Activated naive CD8-positive, alpha-beta T cell treated with anti-CD3 and anti-CD28 coated beads, Interleukin-2, amount 10 ng/mL, durations not matched to agents 7 days and 5 days (primary cell): ENCODE results near the gene BMP10. TPM values are rescaled to one million over a fixed set of nuclear protein-coding genes. Genes with fewer than 3 reads are reported as not detected.

Source experiments
- ATAC-seq: fragments of 150-1000 bp; cut with Tn5 transposase; one replicate; pipeline ENCODE4 v1.10.0; 2021; ENCODE audit warnings: low read depth, moderate library complexity
- POLR2A ChIA-PET: fragments of 350-600 bp; sonication (Branson Sonifier 250); formaldehyde crosslinking; loops from one replicate; lab custom pipeline; 2021; ENCODE audit warnings: antibody characterized with exemption; lab: Charles Lee
- DNase-seq: peaks from one replicate; pipeline ENCODE4 v3.0.0; 2021
- H3K27ac Mint-ChIP-seq: one replicate; pipeline ENCODE4 v1.8.0; 2022; ENCODE audit warnings: mild to moderate bottlenecking, mixed read lengths
- H3K27me3 Mint-ChIP-seq: one replicate; pipeline ENCODE4 v1.8.0; 2022; ENCODE audit warnings: mild to moderate bottlenecking, moderate library complexity, mixed read lengths
- H3K36me3 Mint-ChIP-seq: one replicate; pipeline ENCODE4 v1.8.0; 2021; ENCODE audit warnings: mild to moderate bottlenecking, mixed read lengths
- H3K4me1 Mint-ChIP-seq: one replicate; pipeline ENCODE4 v1.8.0; 2021; ENCODE audit warnings: mixed read lengths
- H3K4me3 Mint-ChIP-seq: one replicate; pipeline ENCODE4 v1.8.0; 2022; ENCODE audit warnings: mild to moderate bottlenecking, moderate library complexity, mixed read lengths
- H3K9me3 Mint-ChIP-seq: one replicate; pipeline ENCODE4 v1.8.0; 2021; ENCODE audit warnings: mixed read lengths
- total RNA-seq, 2 experiments: library from RNA; stranded (reverse); gene quantifications; one replicate each; pipeline ENCODE4 v1.2.3, GENCODE V29; 2021

Gene BMP10
- total RNA-seq, 2 experiments from 2014 or later, result not detected

DNA sequence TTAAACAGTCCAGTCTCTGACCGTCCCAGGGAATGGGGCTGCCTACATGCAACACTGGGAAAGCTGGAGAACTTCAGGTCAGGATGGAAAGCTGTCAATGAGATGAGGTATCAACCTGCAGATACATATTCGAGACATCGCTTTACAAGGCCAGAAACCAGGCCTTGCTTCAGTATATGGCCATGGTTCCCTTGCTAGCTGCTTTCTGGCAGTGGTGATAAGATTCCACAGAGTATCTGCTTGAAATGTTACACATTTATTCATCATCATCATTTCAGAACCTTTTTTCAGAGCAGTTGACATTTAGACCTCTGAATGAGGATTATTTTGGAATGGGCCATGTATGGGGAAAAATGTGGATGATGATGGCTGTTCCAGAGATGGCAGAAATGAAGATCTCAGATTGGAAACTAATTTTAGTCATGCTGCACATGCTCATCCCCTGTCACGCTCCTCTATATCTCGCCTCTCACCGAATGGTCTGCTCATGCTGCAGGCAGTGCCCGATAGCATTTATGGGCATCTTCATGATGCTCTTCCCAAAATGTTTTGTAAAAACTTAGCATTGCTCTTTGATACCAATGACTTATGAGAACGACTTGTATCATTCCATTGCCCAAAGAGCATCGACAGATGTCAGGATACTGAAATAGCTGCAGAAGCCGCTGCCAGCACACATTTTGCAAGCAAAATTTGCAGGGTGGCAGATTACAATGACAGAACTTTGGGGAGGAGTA, 14.0 kb upstream of the BMP10 start:
- Mint-ChIP-seq H3K27me3 (peaks cover 18% of the 10 kb centered on the region), H3K4me3 (no peak overlapping the region), H3K9me3 (no peaks in the 10 kb centered on the region), H3K36me3 (no peaks in the 10 kb centered on the region), H3K27ac (no peak overlapping the region), H3K4me1 (no peaks in the 10 kb centered on the region)
- no peak for DNase-seq
- POLR2A ChIA-PET, result no interaction called here
- ATAC-seq, result no peak

DNA sequence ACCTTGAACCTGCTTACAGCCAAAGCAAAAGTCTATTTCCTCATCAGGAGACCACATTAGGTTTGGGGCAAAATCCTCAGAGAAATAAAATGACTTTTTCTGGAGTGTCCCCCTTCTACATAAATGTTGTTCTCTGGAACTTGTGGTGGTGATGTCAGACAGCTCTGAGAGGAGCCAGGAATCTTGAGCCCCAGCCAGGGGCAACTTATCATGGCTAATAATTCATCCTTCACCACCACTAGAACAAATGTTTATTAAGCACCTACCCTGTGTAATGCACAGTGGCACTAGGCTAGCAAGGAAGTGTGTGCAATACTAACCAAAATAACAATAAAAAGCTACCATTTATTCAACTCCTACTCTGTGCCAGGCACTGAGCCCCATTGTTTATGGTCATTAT, 9.0 kb upstream of the BMP10 start:
- peaks cover 23% of the 10 kb centered on the region for H3K27me3 Mint-ChIP-seq
- ATAC-seq, result no peak
- DNase-seq, result no peak
- POLR2A ChIA-PET, result interaction anchor here (0.7 kb wide), 1 partner anchor 187 kb away, joined by 4 read pairs; no protein-coding TSS in a partner anchor
- H3K9me3 Mint-ChIP-seq, result no peaks in the 10 kb centered on the region
- H3K36me3 Mint-ChIP-seq, result no peaks in the 10 kb centered on the region
- no peaks in the 10 kb centered on the region for H3K4me1 Mint-ChIP-seq
- no peak overlapping the region for H3K27ac Mint-ChIP-seq
- H3K4me3 Mint-ChIP-seq, result no peak overlapping the region

DNA sequence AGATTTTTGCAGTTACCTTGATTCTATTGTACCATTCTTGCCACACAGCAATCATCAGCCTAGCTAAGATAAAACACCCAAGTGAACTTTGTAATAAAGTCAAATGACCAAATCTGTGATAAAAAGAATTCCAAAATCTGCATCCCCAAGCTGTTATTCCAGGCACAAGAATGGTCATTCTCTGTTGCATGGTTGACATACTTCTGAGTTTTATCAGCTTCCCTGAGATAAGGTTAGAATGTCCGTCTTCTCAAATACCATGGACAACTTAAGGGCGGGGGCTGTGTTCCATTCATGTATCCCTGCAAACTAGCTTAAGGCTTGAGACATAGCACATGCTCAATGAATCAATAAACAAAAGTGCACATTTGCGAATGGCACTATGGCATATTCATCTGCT, 8.1 kb upstream of the BMP10 start:
- Mint-ChIP-seq H3K9me3 (no peaks in the 10 kb centered on the region), H3K27me3 (peaks cover 23% of the 10 kb centered on the region), H3K36me3 (no peaks in the 10 kb centered on the region), H3K27ac (no peak overlapping the region), H3K4me3 (no peak overlapping the region), H3K4me1 (no peaks in the 10 kb centered on the region)
- POLR2A ChIA-PET, result no interaction called here
- DNase-seq (no peak), ATAC-seq (no peak)

DNA sequence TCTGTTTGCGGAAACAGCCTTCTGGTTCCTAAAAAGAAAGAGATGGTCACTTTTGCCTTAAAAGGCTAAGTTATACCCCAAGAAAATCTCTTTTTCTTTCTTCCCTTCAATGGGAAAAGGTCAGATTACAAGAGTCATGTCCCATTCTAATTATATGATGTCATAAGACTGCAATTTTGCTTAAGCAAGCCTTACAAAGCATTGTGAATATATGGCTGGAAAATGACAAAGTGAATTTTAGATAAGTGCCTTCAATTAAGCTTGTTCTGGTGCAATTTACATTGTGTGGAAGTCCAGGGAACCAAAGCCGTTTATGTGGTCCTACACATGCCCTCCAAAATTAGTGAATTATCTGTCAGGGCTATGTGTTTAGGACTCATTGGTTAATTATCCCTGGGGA, 7.6 kb upstream of the BMP10 start:
- no peak for DNase-seq
- no peaks in the 10 kb centered on the region for H3K36me3 Mint-ChIP-seq
- no peak overlapping the region for H3K27ac Mint-ChIP-seq
- H3K27me3 Mint-ChIP-seq, result peaks cover 23% of the 10 kb centered on the region
- H3K4me1 Mint-ChIP-seq, result no peaks in the 10 kb centered on the region
- H3K9me3 Mint-ChIP-seq, result no peaks in the 10 kb centered on the region
- no peak for ATAC-seq
- H3K4me3 Mint-ChIP-seq, result no peak overlapping the region
- POLR2A ChIA-PET, result no interaction called here

DNA sequence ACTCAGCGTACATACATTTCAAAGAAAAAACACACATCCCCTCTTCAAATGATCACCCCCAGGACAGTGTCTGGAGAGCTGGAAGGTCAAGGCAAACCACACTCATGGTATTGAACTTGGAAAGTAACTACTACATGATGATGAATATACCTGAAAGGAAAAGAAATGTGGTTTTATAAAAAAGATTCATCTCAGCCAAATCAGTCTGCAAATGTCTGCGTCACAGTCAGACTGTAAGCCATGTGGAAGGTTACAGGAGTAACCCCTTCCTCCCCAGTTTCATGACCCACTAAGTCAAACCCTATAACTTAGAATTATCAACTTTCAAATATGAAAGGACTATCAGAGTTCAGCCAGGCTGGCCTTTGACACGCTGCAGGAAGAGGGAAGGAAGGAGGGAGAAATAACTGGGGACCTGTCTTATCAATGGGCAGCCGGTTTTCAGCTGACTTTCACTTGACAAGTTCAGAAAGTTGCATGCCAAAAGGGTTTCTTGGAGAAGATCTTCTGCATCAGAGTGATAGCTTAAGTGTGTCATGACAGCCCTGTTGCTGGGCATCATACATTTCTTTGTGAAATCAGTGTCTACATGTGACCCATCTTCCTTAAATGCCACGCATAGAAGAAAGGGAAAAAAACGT, 7.0 kb upstream of the BMP10 start:
- no peak for DNase-seq
- POLR2A ChIA-PET, result no interaction called here
- no peak overlapping the region for H3K4me3 Mint-ChIP-seq
- ATAC-seq, result no peak
- H3K36me3 Mint-ChIP-seq, result no peaks in the 10 kb centered on the region
- peaks cover 23% of the 10 kb centered on the region for H3K27me3 Mint-ChIP-seq
- no peaks in the 10 kb centered on the region for H3K9me3 Mint-ChIP-seq
- H3K4me1 Mint-ChIP-seq, result no peaks in the 10 kb centered on the region
- H3K27ac Mint-ChIP-seq, result no peak overlapping the region

DNA sequence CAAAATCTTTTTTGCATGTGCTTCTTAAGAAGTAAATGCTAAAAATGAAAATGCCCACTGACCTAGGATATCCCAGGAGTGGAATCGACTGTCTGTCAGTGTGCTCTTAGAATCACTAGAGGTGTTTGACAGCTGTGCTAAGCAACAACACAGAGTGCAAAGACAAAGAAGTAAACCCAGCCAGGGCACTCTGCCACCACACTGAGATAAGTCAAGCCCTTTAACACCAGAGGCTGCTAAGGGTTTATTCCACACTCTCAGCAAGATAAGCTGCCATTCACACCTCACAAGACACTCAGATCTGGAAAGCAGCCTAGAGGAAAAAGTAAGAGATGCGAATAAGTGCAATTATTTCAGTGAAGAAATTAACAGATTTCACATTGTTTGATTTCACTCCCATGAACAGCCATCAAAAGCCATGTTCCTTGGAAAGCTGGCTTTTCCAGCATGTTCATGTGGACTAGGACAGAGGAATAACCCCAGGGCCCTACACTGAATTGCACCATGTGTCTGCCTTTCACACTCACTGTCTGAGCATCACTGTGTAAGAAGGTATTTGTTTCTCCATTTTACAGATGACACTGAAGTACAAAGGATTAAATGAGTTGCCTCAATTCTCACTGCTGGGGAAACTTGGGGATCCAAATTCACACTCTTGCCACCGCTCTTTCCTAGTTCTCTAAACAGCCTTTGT, 6.0 kb upstream of the BMP10 start:
- DNase-seq, result no peak
- POLR2A ChIA-PET, result interaction anchor here (0.7 kb wide), 1 partner anchor 143 kb away, joined by 5 read pairs; the partner anchor contains the start of gene ARHGAP25
- Mint-ChIP-seq H3K27ac (no peak overlapping the region), H3K9me3 (no peaks in the 10 kb centered on the region), H3K36me3 (no peaks in the 10 kb centered on the region), H3K27me3 (peaks cover 19% of the 10 kb centered on the region), H3K4me1 (no peaks in the 10 kb centered on the region), H3K4me3 (no peak overlapping the region)
- no peak for ATAC-seq

DNA sequence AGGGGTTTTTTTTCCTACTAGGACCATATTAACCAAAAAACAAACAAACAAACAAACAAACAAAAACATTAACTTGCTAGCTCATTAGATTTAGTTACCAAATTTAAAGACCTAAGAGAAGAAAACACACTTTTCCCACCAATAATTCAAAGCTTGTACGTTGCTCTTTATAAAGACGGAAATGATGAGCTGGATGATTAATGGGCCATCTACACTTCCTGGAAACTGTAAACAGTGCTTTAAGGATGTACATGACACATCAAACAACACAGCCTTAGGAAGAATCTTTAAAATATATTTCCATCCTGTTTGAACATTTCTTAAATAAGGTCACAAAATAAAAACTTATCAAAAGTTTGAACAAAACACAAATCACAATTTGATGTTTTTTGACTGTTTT, 982 bp downstream of the BMP10 start:
- peaks cover 5% of the 10 kb centered on the region for H3K27me3 Mint-ChIP-seq
- H3K36me3 Mint-ChIP-seq, result no peaks in the 10 kb centered on the region
- POLR2A ChIA-PET, result no interaction called here
- no peak for DNase-seq
- no peaks in the 10 kb centered on the region for H3K9me3 Mint-ChIP-seq
- ATAC-seq, result no peak
- H3K4me1 Mint-ChIP-seq, result no peaks in the 10 kb centered on the region
- H3K4me3 Mint-ChIP-seq, result no peak overlapping the region
- no peak overlapping the region for H3K27ac Mint-ChIP-seq

DNA sequence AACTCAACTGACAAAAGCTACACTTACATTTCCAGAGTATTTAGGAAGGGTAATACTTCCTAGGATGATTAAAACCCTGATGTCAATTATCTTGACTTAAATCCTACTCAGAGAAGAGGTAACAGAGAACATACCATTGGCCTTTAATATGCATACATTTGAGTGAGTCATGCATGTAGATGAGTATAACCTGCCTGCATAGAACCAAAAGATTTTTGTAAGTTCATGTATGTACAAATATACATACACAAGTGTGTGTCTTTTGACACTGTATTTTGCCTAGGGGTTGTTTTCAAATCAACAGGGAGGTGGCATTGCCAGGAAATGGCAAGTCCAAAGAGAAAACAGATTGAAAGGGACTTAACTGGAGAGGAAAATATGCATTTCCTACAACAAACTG, 6.1 kb downstream of the BMP10 start:
- Mint-ChIP-seq H3K4me1 (no peaks in the 10 kb centered on the region), H3K27me3 (peaks cover 9% of the 10 kb centered on the region), H3K9me3 (no peaks in the 10 kb centered on the region), H3K27ac (no peak overlapping the region), H3K4me3 (no peak overlapping the region), H3K36me3 (no peaks in the 10 kb centered on the region)
- POLR2A ChIA-PET, result no interaction called here
- ATAC-seq, result no peak
- no peak for DNase-seq

DNA sequence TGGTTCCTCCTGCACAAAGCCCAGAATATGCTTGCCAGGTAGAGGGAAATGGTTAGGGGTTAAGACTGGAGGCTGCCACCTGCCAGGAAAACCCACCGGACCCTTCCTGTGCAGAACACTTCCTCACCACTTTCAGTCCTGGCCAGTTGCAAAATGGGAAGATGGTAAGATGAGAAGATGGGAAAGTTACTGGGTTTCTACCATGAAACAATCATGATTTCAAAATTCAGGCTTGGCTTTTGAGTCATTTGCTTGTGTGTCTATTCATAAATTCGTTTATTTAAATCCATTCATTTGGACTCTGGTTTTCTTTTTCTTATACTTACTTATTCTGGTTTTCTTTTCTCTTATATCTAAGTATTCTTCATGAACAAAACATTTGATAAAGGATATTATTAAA, 7.2 kb downstream of the BMP10 start:
- H3K4me1 Mint-ChIP-seq, result no peaks in the 10 kb centered on the region
- POLR2A ChIA-PET, result no interaction called here
- H3K9me3 Mint-ChIP-seq, result no peaks in the 10 kb centered on the region
- DNase-seq (no peak), ATAC-seq (no peak)
- H3K4me3 Mint-ChIP-seq, result no peak overlapping the region
- H3K27ac Mint-ChIP-seq, result no peak overlapping the region
- H3K27me3 Mint-ChIP-seq, result peaks cover 12% of the 10 kb centered on the region
- H3K36me3 Mint-ChIP-seq, result no peaks in the 10 kb centered on the region

DNA sequence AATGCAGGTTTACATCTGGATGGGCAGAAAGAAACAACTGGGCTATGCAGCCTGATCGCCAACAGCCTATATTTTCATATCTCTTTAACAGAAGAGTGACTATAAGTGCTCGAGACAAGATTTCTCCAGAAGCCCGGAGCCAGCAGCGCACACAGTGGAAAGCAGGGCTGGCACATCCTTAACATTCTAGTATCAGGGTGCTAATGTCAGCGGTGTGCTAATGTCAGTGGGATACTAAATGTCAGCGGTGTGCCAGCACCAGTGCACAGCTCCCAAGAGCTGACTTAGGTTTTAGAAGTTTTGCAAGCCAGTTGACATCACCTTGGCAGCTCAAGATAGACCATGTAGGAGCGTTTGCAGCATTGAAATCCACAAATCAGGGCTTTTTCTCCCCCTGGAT, 8.3 kb downstream of the BMP10 start:
- POLR2A ChIA-PET, result no interaction called here
- no peak for ATAC-seq
- H3K4me3 Mint-ChIP-seq, result no peak overlapping the region
- peaks cover 12% of the 10 kb centered on the region for H3K27me3 Mint-ChIP-seq
- no peaks in the 10 kb centered on the region for H3K36me3 Mint-ChIP-seq
- no peaks in the 10 kb centered on the region for H3K9me3 Mint-ChIP-seq
- DNase-seq, result no peak
- no peaks in the 10 kb centered on the region for H3K4me1 Mint-ChIP-seq
- no peak overlapping the region for H3K27ac Mint-ChIP-seq

DNA sequence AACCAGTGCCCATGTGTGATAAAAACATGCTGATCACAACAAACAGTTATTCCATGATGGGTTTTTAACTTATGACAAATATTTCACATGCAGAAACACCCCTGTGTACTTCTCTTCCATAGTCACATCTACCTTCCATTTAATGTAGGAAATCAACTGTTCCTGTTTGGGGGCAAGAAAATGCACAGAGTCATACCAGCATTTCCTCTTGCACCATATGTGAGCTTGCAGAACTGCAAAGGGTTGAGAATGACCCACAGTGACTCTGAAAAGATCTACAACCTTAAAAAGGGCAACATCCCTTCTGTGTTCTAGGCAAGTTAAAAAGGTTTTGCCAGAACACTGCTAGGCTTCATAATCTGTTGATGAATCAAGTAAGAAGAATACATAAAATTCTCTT, 9.9 kb downstream of the BMP10 start:
- H3K9me3 Mint-ChIP-seq, result no peaks in the 10 kb centered on the region
- H3K36me3 Mint-ChIP-seq, result no peaks in the 10 kb centered on the region
- DNase-seq (no peak), ATAC-seq (no peak)
- POLR2A ChIA-PET, result no interaction called here
- no peak overlapping the region for H3K4me3 Mint-ChIP-seq
- H3K4me1 Mint-ChIP-seq, result peaks cover 2% of the 10 kb centered on the region
- H3K27me3 Mint-ChIP-seq, result peaks cover 12% of the 10 kb centered on the region
- no peak overlapping the region for H3K27ac Mint-ChIP-seq

DNA sequence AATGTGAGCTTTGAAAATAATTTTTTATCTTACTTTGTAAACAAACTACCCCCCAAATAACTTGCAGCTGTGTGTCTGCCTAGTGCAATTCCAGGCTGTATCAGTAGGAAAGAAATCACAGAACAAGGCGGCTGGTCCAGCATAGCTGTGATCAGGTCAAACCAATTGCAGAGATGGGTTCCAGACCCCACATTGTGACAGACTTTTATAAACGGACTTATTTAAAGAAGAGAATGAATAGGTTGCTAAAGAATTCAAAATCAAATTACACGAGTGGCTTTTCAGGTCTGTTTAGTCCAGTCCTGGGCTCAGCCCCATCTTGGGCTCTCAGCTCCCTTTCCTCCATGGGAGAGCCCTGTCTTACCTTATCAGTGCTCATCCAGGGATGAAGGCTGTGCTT, 11.1 kb downstream of the BMP10 start:
- Mint-ChIP-seq H3K4me1 (peaks cover 2% of the 10 kb centered on the region), H3K4me3 (no peak overlapping the region), H3K36me3 (no peaks in the 10 kb centered on the region), H3K9me3 (no peaks in the 10 kb centered on the region), H3K27me3 (peaks cover 12% of the 10 kb centered on the region), H3K27ac (no peak overlapping the region)
- POLR2A ChIA-PET, result no interaction called here
- ATAC-seq (no peak), DNase-seq (no peak)

DNA sequence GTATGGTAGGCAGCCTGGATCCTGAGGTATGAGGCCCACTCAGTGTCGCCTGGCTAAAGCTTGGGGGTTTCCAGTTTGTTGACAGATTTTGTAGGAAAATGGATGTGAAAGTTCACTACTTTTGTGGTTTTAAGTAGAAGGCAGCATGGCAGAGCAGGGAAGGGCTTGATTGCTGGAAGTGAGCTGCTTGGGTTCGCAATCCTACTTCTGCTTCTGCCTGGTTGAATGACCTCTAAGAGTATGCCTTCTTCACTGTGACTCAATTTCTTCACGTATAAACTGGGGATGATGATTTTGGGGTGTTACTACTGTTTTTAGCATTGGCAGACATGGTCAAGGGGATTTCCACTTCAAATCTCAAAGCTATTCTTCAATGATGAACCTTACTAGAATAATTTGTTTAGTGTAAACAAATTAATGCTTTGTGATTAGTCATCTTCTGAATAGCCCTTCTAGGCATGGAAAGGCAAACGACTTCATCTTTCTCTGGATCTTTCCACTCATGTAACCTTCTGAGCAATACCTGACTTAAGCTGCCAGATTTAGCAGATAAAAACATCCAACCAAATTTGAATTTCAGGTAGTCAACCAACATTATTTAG, 13.2 kb downstream of the BMP10 start:
- Mint-ChIP-seq H3K27ac (no peak overlapping the region), H3K36me3 (no peaks in the 10 kb centered on the region), H3K4me1 (peaks cover 2% of the 10 kb centered on the region), H3K9me3 (no peaks in the 10 kb centered on the region), H3K27me3 (peaks cover 6% of the 10 kb centered on the region), H3K4me3 (no peak overlapping the region)
- POLR2A ChIA-PET, result no interaction called here
- DNase-seq (no peak), ATAC-seq (no peak)
